Bronchial epithelial cell (primary cell): ENCODE data around the gene MSRB1. TPM values are rescaled to one million over a fixed set of nuclear protein-coding genes. Genes with fewer than 3 reads are reported as not detected.
A peak's percentile ranks its signal among the peaks of the same experiment; 100 is the strongest.

ENCODE experiments used
- DNase-seq: peaks from one replicate; pipeline ENCODE4 v3.0.0-alpha.2; 2010; ENCODE audit warnings: low read depth
- FAIRE-seq: peaks from 2 replicates; lab custom pipeline; 2011; peaks lifted over from hg19 to GRCh38; lab: Jason Lieb, UNC
- H3K27me3 ChIP-seq: 2 replicates; pipeline ENCODE4 v1.5.1; 2011; ENCODE audit warnings: low read length; ENCODE audit not compliant: control insufficient read depth, insufficient read depth
- H3K36me3 ChIP-seq: 2 replicates; pipeline ENCODE4 v1.5.1; 2011; ENCODE audit warnings: low read length; ENCODE audit not compliant: control insufficient read depth, insufficient read depth
- H3K4me3 ChIP-seq: 2 replicates; pipeline ENCODE4 v1.5.1; 2011; ENCODE audit warnings: mild to moderate bottlenecking, low read depth, low read length, control low read depth
- total RNA-seq: library from RNA; depleted of rRNA; stranded (reverse); fragments of >200 nt; gene quantifications from 2 replicates; pipeline ENCODE4 v1.2.1, GENCODE V29; 2014
- TF ChIP-seq, protein P1 (sequence below): IDR thresholded peaks from 2 replicates; pipeline ENCODE4 v1.5.1; 2011; ENCODE audit warnings: mild to moderate bottlenecking, moderate library complexity, low read length, control low read depth, inconsistent platforms; ENCODE audit not compliant: insufficient read depth, severe bottlenecking

The MSRB1 gene
- total RNA-seq, 1 donor from 2014 or later, result 2.9 TPM

DNA sequence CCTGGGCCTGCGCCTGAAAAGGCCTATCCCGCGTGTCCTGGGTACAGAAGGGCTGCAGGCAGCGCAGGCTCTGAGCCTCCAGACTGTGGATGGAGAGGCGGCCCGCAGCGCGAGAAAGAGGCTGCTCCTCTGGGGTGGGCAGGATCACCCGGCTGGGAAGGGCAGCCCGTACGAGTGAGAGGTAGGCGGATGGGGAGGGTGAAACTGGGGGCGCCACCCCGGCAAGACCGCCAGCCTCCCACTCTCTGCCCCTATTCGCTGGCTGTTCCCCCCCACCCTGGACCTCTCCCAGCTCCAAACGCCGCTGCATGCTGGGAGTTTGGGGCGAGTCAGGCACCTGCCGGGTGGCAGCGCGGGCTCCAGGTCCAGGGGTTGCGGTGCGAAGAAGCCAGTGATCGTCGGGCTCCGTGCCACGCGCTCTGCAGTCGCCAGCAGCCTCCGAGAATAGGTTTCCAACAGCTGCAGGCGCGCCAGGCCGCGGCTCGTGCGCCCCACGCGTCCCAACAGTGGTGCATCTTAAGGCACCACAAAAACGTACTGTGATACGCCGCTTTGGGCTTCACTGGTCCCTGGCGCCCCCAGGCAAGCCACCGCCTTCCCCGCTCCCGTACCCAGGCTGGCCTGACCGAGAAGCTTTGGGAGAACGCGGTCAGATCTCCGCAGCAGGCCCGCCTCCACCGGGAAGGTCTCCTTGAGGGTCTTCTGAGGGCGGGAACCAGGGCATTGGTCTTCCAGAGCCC lies 37.2 kb upstream of the MSRB1 start:
- H3K27me3 ChIP-seq, result peaks cover 5% of the 10 kb centered on the region
- peaks cover 14% of the 10 kb centered on the region for H3K36me3 ChIP-seq
- H3K4me3 ChIP-seq, result peak overlapping the region; percentile 50
- FAIRE-seq (no peak), DNase-seq (no peak)
- TF ChIP-seq, protein P1, sequence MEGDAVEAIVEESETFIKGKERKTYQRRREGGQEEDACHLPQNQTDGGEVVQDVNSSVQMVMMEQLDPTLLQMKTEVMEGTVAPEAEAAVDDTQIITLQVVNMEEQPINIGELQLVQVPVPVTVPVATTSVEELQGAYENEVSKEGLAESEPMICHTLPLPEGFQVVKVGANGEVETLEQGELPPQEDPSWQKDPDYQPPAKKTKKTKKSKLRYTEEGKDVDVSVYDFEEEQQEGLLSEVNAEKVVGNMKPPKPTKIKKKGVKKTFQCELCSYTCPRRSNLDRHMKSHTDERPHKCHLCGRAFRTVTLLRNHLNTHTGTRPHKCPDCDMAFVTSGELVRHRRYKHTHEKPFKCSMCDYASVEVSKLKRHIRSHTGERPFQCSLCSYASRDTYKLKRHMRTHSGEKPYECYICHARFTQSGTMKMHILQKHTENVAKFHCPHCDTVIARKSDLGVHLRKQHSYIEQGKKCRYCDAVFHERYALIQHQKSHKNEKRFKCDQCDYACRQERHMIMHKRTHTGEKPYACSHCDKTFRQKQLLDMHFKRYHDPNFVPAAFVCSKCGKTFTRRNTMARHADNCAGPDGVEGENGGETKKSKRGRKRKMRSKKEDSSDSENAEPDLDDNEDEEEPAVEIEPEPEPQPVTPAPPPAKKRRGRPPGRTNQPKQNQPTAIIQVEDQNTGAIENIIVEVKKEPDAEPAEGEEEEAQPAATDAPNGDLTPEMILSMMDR, result no peak

DNA sequence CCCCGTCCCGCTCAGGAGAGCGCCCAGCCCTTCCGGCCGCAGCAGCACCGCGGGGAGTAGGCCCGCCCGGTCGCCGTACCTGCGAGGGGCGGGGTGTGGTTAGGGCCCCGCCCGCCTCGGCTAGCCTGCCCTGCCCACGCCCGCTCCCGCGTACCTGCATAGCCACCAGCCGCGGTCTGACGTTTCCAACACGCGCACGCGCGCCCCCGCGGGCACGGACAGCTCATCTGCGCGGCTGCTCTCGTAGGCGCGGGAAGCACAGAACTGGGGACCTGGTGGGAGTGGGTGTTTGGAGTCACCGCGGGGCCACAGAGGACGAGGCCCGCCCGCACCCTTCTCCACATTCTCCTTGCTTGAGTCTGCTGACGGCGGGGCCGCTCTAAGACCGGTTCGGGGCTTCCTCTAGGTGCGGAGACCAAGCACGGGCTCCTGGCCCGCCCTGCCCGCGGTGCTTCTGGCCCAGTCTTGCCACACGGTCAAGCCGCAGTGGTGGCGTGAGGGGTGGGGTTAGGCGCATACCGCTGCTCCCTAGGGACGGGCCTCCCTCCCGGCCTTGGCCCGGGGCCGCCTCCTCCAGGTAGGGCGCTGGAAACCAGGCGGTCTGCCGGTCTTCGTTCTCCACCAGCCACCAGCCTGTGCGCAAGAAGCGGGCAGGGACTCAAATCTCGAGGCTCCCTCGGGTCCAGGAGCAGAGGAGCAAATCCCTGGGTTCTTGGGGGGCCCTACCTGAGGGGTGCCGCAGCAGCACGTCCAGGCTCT lies 36.5 kb upstream of the MSRB1 start:
- H3K4me3 ChIP-seq, result peak overlapping the region; percentile 50

DNA sequence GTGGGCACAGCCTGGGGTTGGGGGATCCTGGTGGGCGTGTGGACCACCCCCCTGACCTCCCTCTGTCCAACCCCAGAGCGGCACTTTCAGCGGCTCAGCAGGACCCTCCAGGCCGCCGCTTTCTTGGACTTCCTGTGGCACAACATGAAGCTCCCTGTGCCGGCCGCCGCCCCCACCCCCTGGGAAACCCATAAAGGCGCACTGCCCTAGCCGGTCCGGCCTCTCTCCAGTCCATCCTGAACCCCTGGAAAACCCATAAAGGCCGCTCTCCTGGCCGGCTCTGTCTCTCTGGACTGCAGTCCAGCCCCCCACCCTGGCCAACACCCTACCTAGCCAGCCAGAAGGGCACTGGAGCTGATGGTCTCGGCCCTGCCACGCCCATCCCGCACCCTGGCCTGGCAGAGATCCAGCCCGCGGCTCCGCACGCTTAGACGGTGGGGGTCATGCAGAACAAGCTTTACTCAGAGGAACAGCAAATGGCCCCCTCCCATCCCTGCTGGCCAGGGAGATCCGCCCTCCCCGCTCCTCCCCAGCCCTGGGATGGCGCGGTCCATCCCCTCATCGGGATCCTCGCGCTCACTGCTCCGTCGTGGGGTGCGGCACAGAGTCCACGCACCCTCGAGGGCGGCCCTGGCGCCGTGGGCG lies 35.6 kb upstream of the MSRB1 start:
- peak overlapping the region; percentile 50 for H3K4me3 ChIP-seq
- no peak for FAIRE-seq
- DNase-seq, result no peak
- TF ChIP-seq, protein P1, result no peak
- peaks cover 5% of the 10 kb centered on the region for H3K27me3 ChIP-seq
- peaks cover 24% of the 10 kb centered on the region for H3K36me3 ChIP-seq

More for the DNA sequence above, 36.5 kb upstream of the MSRB1 start:
- peak; percentile 85 for DNase-seq
- peaks cover 5% of the 10 kb centered on the region for H3K27me3 ChIP-seq
- TF ChIP-seq, protein P1, result no peak
- no peak for FAIRE-seq
- peaks cover 20% of the 10 kb centered on the region for H3K36me3 ChIP-seq

DNA sequence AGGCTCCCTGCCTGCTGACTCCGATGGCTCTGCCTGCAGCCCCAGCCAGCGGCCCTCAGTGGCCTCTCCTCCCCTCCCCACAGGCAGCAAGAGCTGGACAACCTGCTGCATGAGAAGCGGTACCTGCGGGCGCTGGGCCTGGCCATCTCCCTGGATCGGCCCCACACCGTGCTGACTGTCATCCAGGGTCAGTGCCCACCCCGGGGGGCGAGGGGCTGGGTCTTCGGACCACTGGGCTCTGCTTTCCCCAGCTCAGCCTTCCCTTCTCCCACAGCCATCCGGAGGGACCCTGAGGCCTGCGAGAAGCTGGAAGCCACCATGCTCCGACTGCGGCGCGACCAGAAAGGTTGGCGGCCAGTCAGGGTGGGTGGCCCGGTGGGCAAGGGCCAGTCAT lies 34.9 kb upstream of the MSRB1 start:
- FAIRE-seq (no peak), DNase-seq (no peak)
- H3K27me3 ChIP-seq, result peaks cover 5% of the 10 kb centered on the region
- TF ChIP-seq, protein P1, result no peak
- peaks cover 24% of the 10 kb centered on the region for H3K36me3 ChIP-seq
- H3K4me3 ChIP-seq, result no peak overlapping the region

DNA sequence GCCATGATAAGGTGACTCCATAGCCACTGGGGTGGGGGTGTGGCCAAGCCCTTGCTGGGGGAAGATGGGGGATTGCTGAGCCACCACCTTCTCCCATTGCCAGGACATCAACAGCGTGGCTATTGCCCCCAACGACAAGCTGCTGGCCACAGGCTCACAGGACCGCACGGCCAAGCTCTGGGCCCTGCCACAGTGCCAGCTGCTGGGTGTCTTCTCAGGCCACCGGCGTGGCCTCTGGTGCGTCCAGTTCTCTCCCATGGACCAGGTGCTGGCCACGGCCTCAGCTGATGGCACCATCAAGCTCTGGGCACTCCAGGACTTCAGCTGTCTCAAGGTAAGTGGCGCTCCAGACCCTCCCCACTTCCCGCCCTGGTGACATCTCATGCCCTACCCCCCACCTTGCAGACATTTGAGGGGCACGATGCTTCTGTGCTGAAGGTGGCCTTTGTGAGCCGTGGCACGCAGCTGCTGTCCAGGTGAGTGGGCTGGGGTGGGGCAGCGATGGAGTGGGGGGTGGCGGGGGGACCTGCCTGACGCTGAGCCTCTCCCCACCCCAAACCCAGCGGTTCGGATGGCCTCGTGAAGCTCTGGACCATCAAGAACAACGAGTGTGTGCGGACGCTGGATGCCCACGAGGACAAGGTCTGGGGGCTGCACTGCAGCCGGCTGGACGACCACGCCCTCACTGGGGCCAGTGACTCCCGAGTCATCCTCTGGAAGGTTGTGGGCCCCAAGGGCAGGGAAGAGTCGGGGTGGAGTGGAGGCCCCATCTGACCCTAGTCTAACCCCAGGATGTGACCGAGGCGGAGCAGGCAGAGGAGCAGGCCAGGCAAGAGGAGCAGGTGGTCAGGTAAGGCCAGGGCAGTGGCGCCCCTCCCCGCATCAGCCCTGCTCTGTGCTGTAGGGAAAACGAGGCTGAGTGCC lies 34.2 kb upstream of the MSRB1 start:
- TF ChIP-seq, protein P1, result no peak
- FAIRE-seq (no peak), DNase-seq (no peak)
- Histone ChIP-seq H3K27me3 (peaks cover 5% of the 10 kb centered on the region), H3K4me3 (no peak overlapping the region), H3K36me3 (peaks cover 24% of the 10 kb centered on the region)
